A549 (cell line): ENCODE results near the gene ZNF423.

Experiments
- CBX2 ChIP-seq: fragments of 200-600 bp; sonication (generic); IDR thresholded peaks from 2 replicates; pipeline ENCODE4 v1.6.1; 2016; ENCODE audit warnings: low read depth, mild to moderate bottlenecking, borderline replicate concordance
- JUNB ChIP-seq: fragments of >200 bp; sonication (Bioruptor Twin); formaldehyde crosslinking; IDR thresholded peaks from 2 replicates; pipeline ENCODE4 v1.6.1; 2016
- NFE2L2 ChIP-seq: fragments of 150-350 bp; conservative IDR thresholded peaks from 2 replicates; pipeline ENCODE4 v1.6.1; 2014; ENCODE audit warnings: low read length
- NPAS2 ChIP-seq: fragments of 250-450 bp; sonication (Bioruptor Pico); IDR thresholded peaks from 2 replicates; pipeline ENCODE4 v1.8.0; 2022; ENCODE audit warnings: mild to moderate bottlenecking, moderate library complexity, borderline replicate concordance
- POLR2A ChIP-seq: IDR thresholded peaks from 2 replicates; pipeline ENCODE4 v1.6.1; 2012; ENCODE audit warnings: mild to moderate bottlenecking, low read length
- POLR2AphosphoS2 ChIP-seq: conservative IDR thresholded peaks from 2 replicates; pipeline ENCODE4 v1.6.1; 2012; ENCODE audit warnings: low read length, improper control_type of control experiment, inconsistent platforms
- RAD21 ChIP-seq, 2 experiments: fragments of >200 bp in 1 of 2; sonication (Bioruptor Twin) in 1 of 2; formaldehyde crosslinking in 1 of 2; IDR thresholded peaks in 1 of 2; conservative IDR thresholded peaks in 1 of 2; 2 replicates in 1 of 2; 3 replicates in 1 of 2; pipeline ENCODE4 v1.6.1; 2012 to 2018; ENCODE audit warnings: inconsistent platforms in 1 of 2
- TFCP2L1 ChIP-seq: fragments of 250-450 bp; sonication (Bioruptor Pico); IDR thresholded peaks from 2 replicates; pipeline ENCODE4 v1.5.0; 2021; ENCODE audit warnings: mild to moderate bottlenecking
- TF ChIP-seq, protein P1 (sequence below): IDR thresholded peaks from 2 replicates; pipeline ENCODE4 v1.6.1; 2012
- TF ChIP-seq, protein P2 (sequence below): fragments of >200 bp; sonication (Bioruptor Twin); formaldehyde crosslinking; IDR thresholded peaks from 3 replicates; pipeline ENCODE4 v1.5.1; 2016
- TF ChIP-seq, protein P3 (sequence below): fragments of 150-350 bp; IDR thresholded peaks from 2 replicates; pipeline ENCODE4 v1.6.1; 2014; ENCODE audit warnings: low read depth, mild to moderate bottlenecking, low read length

DNA sequence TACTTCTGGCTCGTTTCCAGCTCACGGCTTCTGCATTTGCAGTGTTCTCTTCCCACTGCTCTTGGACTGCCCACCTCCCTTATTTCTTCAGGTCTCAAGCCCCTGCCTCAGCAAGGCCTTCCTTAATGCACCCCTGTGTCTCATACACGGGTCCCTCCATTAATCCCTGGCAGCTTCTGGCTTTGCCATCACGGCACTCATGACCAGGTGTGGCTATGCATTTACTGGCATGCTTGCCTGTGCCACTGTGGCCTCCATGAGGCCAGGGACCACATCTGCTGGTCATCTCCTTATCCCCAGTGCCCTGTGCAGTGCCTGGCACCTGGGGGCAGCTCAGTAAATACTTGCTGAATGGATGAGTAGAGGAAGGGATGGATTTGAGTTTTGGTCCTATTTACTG is 368.2 kb downstream of the ZNF423 start:
- TF ChIP-seq, protein P1, sequence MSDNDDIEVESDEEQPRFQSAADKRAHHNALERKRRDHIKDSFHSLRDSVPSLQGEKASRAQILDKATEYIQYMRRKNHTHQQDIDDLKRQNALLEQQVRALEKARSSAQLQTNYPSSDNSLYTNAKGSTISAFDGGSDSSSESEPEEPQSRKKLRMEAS = no peak
- TF ChIP-seq NPAS2 (CRISPR knock-in tag) (no peak), CBX2 (no peak), POLR2A (no peak), RAD21 (conservative IDR thresholded peaks at IDR 0.05 in 1 of 2, IDR thresholded peaks at IDR 0.05 in 1 of 2) (no peak), JUNB (no peak), POLR2AphosphoS2 (no peak), TFCP2L1 (CRISPR knock-in tag) (no peak), NFE2L2 (no peak)
- TF ChIP-seq, protein P2, sequence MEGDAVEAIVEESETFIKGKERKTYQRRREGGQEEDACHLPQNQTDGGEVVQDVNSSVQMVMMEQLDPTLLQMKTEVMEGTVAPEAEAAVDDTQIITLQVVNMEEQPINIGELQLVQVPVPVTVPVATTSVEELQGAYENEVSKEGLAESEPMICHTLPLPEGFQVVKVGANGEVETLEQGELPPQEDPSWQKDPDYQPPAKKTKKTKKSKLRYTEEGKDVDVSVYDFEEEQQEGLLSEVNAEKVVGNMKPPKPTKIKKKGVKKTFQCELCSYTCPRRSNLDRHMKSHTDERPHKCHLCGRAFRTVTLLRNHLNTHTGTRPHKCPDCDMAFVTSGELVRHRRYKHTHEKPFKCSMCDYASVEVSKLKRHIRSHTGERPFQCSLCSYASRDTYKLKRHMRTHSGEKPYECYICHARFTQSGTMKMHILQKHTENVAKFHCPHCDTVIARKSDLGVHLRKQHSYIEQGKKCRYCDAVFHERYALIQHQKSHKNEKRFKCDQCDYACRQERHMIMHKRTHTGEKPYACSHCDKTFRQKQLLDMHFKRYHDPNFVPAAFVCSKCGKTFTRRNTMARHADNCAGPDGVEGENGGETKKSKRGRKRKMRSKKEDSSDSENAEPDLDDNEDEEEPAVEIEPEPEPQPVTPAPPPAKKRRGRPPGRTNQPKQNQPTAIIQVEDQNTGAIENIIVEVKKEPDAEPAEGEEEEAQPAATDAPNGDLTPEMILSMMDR = no peak
- TF ChIP-seq, protein P3, sequence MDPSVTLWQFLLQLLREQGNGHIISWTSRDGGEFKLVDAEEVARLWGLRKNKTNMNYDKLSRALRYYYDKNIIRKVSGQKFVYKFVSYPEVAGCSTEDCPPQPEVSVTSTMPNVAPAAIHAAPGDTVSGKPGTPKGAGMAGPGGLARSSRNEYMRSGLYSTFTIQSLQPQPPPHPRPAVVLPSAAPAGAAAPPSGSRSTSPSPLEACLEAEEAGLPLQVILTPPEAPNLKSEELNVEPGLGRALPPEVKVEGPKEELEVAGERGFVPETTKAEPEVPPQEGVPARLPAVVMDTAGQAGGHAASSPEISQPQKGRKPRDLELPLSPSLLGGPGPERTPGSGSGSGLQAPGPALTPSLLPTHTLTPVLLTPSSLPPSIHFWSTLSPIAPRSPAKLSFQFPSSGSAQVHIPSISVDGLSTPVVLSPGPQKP = no peak
